Liver (tissue), 9 donors: ENCODE measurements around the gene IFTAP. TPM values are rescaled to one million over a fixed set of nuclear protein-coding genes. Genes with fewer than 3 reads are reported as not detected.
"Not testable (repeated sequence)": the region's sequence is repeated elsewhere in the genome, so short reads cannot be mapped to it uniquely, and the experiment has no call there.

Experiments used
- DNase-seq: peaks from one replicate; pipeline ENCODE4 v3.0.0-alpha.2; 2017; ENCODE audit warnings: low spot score
- H3K27ac ChIP-seq, 2 donors: one replicate each; pipeline ENCODE4 v1.7.0; 2013; ENCODE audit warnings: inconsistent platforms in 2 of 2, low read length in 2 of 2, control low read depth in 1 of 2, low read depth in 1 of 2, mild to moderate bottlenecking in 1 of 2
- H3K27me3 ChIP-seq, 4 donors: one replicate each; pipeline versions ENCODE4 v1.6.1 to v1.7.0; 2013; ENCODE audit warnings: low read length in 3 of 4, inconsistent platforms in 1 of 4, mild to moderate bottlenecking in 1 of 4, moderate library complexity in 1 of 4; ENCODE audit not compliant: control insufficient read depth in 4 of 4, insufficient read depth in 4 of 4
- H3K36me3 ChIP-seq, 4 donors: one replicate each; pipeline versions ENCODE4 v1.6.1 to v1.7.0; 2013; ENCODE audit warnings: low read length in 3 of 4, mild to moderate bottlenecking in 3 of 4, low read depth in 1 of 4, moderate library complexity in 1 of 4; ENCODE audit not compliant: control insufficient read depth in 4 of 4, insufficient read depth in 3 of 4
- H3K4me1 ChIP-seq, 4 donors: one replicate each; pipeline versions ENCODE4 v1.6.1 to v1.7.0; 2013; ENCODE audit warnings: low read length in 3 of 4, mild to moderate bottlenecking in 3 of 4, moderate library complexity in 1 of 4; ENCODE audit not compliant: control insufficient read depth in 4 of 4, insufficient read depth in 4 of 4
- H3K4me3 ChIP-seq, 3 donors: one replicate each; pipeline versions ENCODE4 v1.6.1 to v1.7.0; 2013; ENCODE audit warnings: low read length in 3 of 3, control low read depth in 1 of 3, low read depth in 1 of 3, mild to moderate bottlenecking in 1 of 3
- H3K9ac ChIP-seq, 2 donors: one replicate each; pipeline ENCODE4 v1.7.0; 2013; ENCODE audit warnings: low read length in 2 of 2, mild to moderate bottlenecking in 2 of 2, moderate library complexity in 2 of 2, control low read depth in 1 of 2, low read depth in 1 of 2
- H3K9me3 ChIP-seq, 4 donors: one replicate each; pipeline versions ENCODE4 v1.6.1 to v1.7.0; 2013; ENCODE audit warnings: low read length in 3 of 4; ENCODE audit not compliant: control insufficient read depth in 4 of 4
- CTCF ChIP-seq: fragments of 150-350 bp; IDR thresholded peaks from 2 replicates; pipeline ENCODE4 v1.5.1; 2017; ENCODE audit warnings: improper control_type of control experiment, low read depth, low read length; ENCODE audit not compliant: missing input control
- EGR1 ChIP-seq, 2 donors: IDR thresholded peaks; 2 replicates each; pipeline ENCODE4 v1.6.1; 2016 to 2018; ENCODE audit warnings: antibody characterized with exemption in 2 of 2, low read depth in 2 of 2
- FOXA1 ChIP-seq: IDR thresholded peaks from 2 replicates; pipeline ENCODE4 v1.6.1; 2016; ENCODE audit warnings: antibody characterized with exemption
- FOXA2 ChIP-seq: IDR thresholded peaks from 2 replicates; pipeline ENCODE4 v1.6.1; 2016; ENCODE audit warnings: antibody characterized with exemption
- GABPA ChIP-seq, 2 donors: IDR thresholded peaks in 1 of 2; conservative IDR thresholded peaks in 1 of 2; 2 replicates each; pipeline ENCODE4 v1.6.1; 2016; ENCODE audit warnings: antibody characterized with exemption in 2 of 2, mild to moderate bottlenecking in 1 of 2, moderate library complexity in 1 of 2
- HNF4A ChIP-seq, 2 donors: conservative IDR thresholded peaks; 2 replicates each; pipeline ENCODE4 v1.6.1; 2016; ENCODE audit warnings: antibody characterized with exemption in 2 of 2, mild to moderate bottlenecking in 2 of 2
- HNF4G ChIP-seq: IDR thresholded peaks from 2 replicates; pipeline ENCODE4 v1.6.1; 2016; ENCODE audit warnings: antibody characterized with exemption
- JUND ChIP-seq, 2 donors: IDR thresholded peaks; 2 replicates each; pipeline ENCODE4 v1.6.1; 2016; ENCODE audit warnings: antibody characterized with exemption in 2 of 2
- NR2F2 ChIP-seq: IDR thresholded peaks from 2 replicates; pipeline ENCODE4 v1.6.1; 2016; ENCODE audit warnings: antibody characterized with exemption
- RAD21 ChIP-seq, 2 donors: IDR thresholded peaks; 2 replicates each; pipeline ENCODE4 v1.6.1; 2016; ENCODE audit warnings: antibody characterized with exemption in 2 of 2, mild to moderate bottlenecking in 2 of 2
- REST ChIP-seq: IDR thresholded peaks from 2 replicates; pipeline ENCODE4 v1.6.1; 2016; ENCODE audit warnings: antibody characterized with exemption, mild to moderate bottlenecking
- RXRA ChIP-seq, 2 donors: IDR thresholded peaks; 2 replicates each; pipeline ENCODE4 v1.6.1; 2017 to 2018; ENCODE audit warnings: antibody characterized with exemption in 2 of 2, mild to moderate bottlenecking in 1 of 2
- SP1 ChIP-seq: IDR thresholded peaks from 2 replicates; pipeline ENCODE4 v1.6.1; 2018; ENCODE audit warnings: antibody characterized with exemption, mild to moderate bottlenecking
- TAF1 ChIP-seq: conservative IDR thresholded peaks from 2 replicates; pipeline ENCODE4 v1.6.1; 2016; ENCODE audit warnings: antibody characterized with exemption, mild to moderate bottlenecking
- YY1 ChIP-seq: IDR thresholded peaks from 2 replicates; pipeline ENCODE4 v1.6.1; 2016; ENCODE audit warnings: antibody characterized with exemption, mild to moderate bottlenecking
- ZBTB33 ChIP-seq: IDR thresholded peaks from 2 replicates; pipeline ENCODE4 v1.6.1; 2016; ENCODE audit warnings: antibody characterized with exemption
- WGBS: extraction: QIAGEN DNeasy Blood & Tissue Kit; methylation state at CpG from one replicate; pipeline ENCODE4 v1.1.7; 2013; 5-methylcytosine and 5-hydroxymethylcytosine counted together
- polyA plus RNA-seq, 2 donors: library from polyadenylated mRNA; stranded (reverse) in 1 of 2; unstranded in 1 of 2; fragments of 200-250 nt in 1 of 2; fragments of >200 nt in 1 of 2; fragmentation: Nextera tagmentation in 1 of 2; extraction: Ambion mirVana in 1 of 2; gene quantifications; one replicate each; pipeline versions ENCODE4 v1.2.1 to v1.2.3, GENCODE V29; 2013 to 2015
- total RNA-seq, 2 donors: library from RNA; depleted of rRNA; stranded (reverse); fragments of >200 nt; gene quantifications; one replicate each; pipeline ENCODE4 v1.2.3, GENCODE V29; 2014
- TF ChIP-seq, protein P1 (sequence below): IDR thresholded peaks from 2 replicates; pipeline ENCODE4 v1.6.1; 2016; ENCODE audit warnings: antibody characterized with exemption
- TF ChIP-seq, protein P2 (sequence below): IDR thresholded peaks from 2 replicates; pipeline ENCODE4 v1.6.1; 2016; ENCODE audit warnings: antibody characterized with exemption
- donor health status: healthy.
- donor health status: healthy.
- donor health status: healthy.
- donor health status: healthy.
- donor health status: healthy.

Gene IFTAP
- total and polyA plus RNA-seq, 4 donors, result 9.5 to 10.2 (median 9.7) TPM

- TF ChIP-seq NR2F2 (no peak), CTCF (peak; percentile 80), RAD21 (IDR thresholded peaks at IDR 0.05) (peak; percentile 76 to 80)
- no peak overlapping the region for H3K27ac ChIP-seq
- H3K9ac ChIP-seq, result no peak overlapping the region
- DNase-seq, result no peak
- H3K4me1 ChIP-seq, result no peaks in the 10 kb centered on the region
- H3K9me3 ChIP-seq, result peaks cover 0 to 8% (median under 1%) of the 10 kb centered on the region in 4 donors
- WGBS, result 56% methylated on average over 5 of the region's 5 CpGs
- no peaks in the 10 kb centered on the region for H3K36me3 ChIP-seq
- no peak overlapping the region for H3K4me3 ChIP-seq
- H3K27me3 ChIP-seq, result no peaks in the 10 kb centered on the region
Observed at GRCh38 chr11:36672815-36673450, 78.6 kb downstream of the IFTAP start.

DNA sequence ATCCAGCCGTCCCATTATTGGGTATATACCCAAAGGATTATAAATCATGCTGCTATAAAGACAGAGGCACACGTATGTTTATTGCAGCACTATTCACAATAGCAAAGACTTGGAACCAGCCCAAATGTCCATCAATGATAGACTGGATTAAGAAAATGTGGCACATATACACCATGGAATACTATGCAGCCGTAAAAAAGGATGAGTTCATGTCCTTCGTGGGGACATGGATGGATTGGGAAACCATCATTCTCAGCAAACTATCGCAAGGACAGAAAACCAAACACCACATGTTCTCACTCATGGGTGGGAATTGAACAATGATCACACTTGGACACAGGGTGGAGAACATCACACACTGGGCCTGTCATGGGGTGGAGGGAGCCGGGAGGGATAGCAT is 85.2 kb downstream of the IFTAP start:
- 88% methylated on average over 6 of the region's 6 CpGs for WGBS
- not testable (repeated sequence) for H3K4me3 ChIP-seq, H3K9me3 ChIP-seq, H3K27ac ChIP-seq, H3K9ac ChIP-seq, H3K36me3 ChIP-seq, H3K4me1 ChIP-seq, H3K27me3 ChIP-seq, DNase-seq

GRCh38 chr11:36683818-36684217 is 89.5 kb downstream of the IFTAP start:
- no peak for DNase-seq
- WGBS, result 85% methylated on average over 1 of the region's 1 CpG
- H3K4me1 ChIP-seq, result no peaks in the 10 kb centered on the region
- no peak for TF ChIP-seq YY1
- no peak for TF ChIP-seq GABPA (IDR thresholded peaks at IDR 0.05 in 1 of 2, conservative IDR thresholded peaks at IDR 0.05 in 1 of 2)
- TF ChIP-seq EGR1 (IDR thresholded peaks at IDR 0.05; ENCODE audit: low read depth in 2 of 2), result no peak
- TF ChIP-seq TAF1, result no peak
- no peak for TF ChIP-seq CTCF
- TF ChIP-seq FOXA1, result no peak
- no peak for TF ChIP-seq JUND (IDR thresholded peaks at IDR 0.05)
- no peak for TF ChIP-seq NR2F2
- TF ChIP-seq FOXA2, result no peak
- no peak for TF ChIP-seq HNF4A (conservative IDR thresholded peaks at IDR 0.05)
- no peak for TF ChIP-seq REST
- TF ChIP-seq RAD21 (IDR thresholded peaks at IDR 0.05), result no peak
- TF ChIP-seq, protein P1, sequence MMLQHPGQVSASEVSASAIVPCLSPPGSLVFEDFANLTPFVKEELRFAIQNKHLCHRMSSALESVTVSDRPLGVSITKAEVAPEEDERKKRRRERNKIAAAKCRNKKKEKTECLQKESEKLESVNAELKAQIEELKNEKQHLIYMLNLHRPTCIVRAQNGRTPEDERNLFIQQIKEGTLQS, result no peak
- no peak for TF ChIP-seq SP1
- no peak for TF ChIP-seq HNF4G
- TF ChIP-seq ZBTB33, result no peak
- no peak for TF ChIP-seq RXRA (IDR thresholded peaks at IDR 0.05)
- TF ChIP-seq, protein P2, sequence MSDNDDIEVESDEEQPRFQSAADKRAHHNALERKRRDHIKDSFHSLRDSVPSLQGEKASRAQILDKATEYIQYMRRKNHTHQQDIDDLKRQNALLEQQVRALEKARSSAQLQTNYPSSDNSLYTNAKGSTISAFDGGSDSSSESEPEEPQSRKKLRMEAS, result no peak
- H3K4me3 ChIP-seq, result no peak overlapping the region
- H3K9me3 ChIP-seq, result no peaks in the 10 kb centered on the region
- H3K36me3 ChIP-seq, result no peaks in the 10 kb centered on the region
- H3K9ac ChIP-seq, result no peak overlapping the region
- H3K27me3 ChIP-seq, result no peaks in the 10 kb centered on the region
- H3K27ac ChIP-seq, result no peak overlapping the region
